NCI-H2029 (cell line): ENCODE results near the gene PPP1R1C.

Experiments
- DNase-seq: peaks from one replicate; lab custom pipeline; 2025; lab: John Stamatoyannopoulos, UW

The PPP1R1C gene

DNA sequence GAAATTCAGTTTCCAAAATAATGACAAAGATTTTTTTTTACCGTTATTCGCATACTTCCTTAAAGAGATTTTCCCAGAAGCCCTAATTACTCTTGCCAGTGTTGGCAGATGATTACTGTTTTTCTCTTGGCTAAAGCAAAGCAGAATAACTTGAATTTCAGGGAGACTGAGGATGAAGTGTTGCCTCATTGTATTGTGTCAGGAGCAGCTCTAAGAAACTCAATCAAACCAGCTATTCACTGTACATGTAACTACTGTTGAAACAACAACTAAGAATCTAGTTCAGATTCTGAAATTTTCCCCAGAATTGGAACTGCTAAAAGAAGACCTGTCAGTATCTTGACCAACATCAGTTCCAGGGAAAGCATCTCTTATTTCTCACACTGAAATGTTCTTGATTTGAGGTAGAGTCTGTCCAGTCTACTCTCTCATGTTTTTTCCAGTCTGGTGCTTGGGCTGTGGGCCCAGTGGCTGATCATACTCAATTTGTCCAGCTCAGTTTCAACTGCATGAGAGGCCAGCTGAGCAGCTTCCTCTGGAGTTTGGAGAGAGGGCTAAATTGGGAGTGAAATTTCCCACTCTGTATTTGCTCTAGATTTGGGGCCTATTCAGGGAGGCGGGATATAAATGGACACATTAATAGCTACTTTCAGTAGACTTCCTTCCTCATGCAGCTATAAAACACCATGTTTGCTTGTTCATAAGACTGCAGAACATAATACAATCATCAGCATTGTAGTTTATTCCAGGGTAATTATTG is 78.5 kb downstream of the PPP1R1C start:
- no peak for DNase-seq

- no peak for DNase-seq
These were observed 80.9 kb downstream of the PPP1R1C start for GRCh38 chr2:182066400-182067087.

DNA sequence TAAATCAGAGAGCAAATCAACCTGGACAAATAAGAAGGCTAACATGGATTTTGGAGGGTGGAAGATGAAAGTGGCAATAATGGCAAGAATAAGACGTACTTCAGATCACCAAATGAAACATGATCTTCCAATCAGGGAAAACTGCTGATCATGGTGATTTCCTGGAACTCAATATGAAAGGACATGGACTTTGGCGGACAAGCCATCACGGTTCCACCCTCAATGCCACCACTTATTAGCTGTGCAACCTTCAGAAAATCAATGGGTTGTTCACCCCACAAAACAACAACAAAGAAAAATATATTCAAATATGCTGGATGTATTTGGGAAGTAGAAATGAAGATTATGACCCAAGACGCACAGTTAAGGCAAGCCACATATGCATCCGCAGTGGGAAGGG is 81.7 kb downstream of the PPP1R1C start:
- DNase-seq, result no peak

GRCh38 chr2:182068811-182069210 is 83.2 kb downstream of the PPP1R1C start:
- DNase-seq, result no peak

GRCh38 chr2:182069416-182069815 is 83.8 kb downstream of the PPP1R1C start:
- no peak for DNase-seq

- DNase-seq, result no peak
These were observed 84.3 kb downstream of the PPP1R1C start for GRCh38 chr2:182069908-182070307.

GRCh38 chr2:182070736-182071135 is 85.1 kb downstream of the PPP1R1C start:
- no peak for DNase-seq

- no peak for DNase-seq
These were observed 87.2 kb downstream of the PPP1R1C start for GRCh38 chr2:182072861-182073260.

GRCh38 chr2:182073613-182074012 is 88.0 kb downstream of the PPP1R1C start:
- DNase-seq, result no peak

DNA sequence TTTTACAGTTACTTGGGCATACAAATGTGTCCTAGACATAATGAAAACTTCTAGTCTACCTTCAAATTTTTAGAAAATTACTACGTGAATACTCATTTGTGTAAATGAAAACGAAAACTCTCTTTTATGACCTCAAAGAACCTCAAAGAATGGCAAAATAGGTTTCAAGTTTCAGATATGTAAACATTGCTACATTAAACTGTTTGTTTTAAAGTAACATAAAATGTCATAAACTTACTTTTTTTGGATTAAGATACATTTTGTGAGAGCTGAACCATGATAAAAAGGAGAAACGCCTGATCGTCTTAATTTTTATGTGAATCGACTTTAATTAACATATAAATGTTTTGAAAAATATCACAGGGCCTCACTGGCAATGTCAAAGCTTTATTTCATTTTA is 91.4 kb downstream of the PPP1R1C start:
- no peak for DNase-seq

DNA sequence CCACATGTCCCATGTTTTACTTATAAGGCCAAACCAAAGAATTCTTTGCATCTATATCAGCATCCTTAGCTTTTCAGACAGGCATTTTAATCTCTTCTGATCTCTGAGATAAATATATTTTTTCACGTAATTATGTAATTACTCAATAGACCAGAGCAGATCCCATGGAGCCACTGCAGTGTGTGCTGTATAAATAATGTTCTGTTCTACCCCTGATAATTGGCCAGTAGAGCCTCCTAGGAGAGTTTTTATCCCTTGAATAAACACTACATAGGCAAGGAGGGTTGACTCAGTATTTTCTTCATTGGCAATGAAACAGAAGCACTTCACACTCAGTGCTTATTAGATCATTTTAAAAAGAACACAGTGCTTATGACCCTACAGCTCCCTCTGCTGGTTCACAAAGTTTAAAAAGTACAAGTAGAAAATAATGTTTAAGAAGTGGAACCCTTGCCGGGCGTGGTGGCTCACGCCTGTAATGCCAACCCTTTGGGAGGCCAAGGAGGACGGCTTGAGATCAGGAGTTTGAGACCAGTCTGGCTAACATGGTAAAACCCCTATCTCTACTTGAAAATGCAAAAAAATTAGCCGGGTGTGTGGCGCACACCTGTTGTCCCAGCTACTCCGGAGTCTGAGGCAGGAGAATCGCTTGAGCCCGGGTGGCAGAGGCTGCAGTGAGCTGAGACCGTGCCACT is 91.9 kb downstream of the PPP1R1C start:
- DNase-seq, result peak; percentile 95

DNA sequence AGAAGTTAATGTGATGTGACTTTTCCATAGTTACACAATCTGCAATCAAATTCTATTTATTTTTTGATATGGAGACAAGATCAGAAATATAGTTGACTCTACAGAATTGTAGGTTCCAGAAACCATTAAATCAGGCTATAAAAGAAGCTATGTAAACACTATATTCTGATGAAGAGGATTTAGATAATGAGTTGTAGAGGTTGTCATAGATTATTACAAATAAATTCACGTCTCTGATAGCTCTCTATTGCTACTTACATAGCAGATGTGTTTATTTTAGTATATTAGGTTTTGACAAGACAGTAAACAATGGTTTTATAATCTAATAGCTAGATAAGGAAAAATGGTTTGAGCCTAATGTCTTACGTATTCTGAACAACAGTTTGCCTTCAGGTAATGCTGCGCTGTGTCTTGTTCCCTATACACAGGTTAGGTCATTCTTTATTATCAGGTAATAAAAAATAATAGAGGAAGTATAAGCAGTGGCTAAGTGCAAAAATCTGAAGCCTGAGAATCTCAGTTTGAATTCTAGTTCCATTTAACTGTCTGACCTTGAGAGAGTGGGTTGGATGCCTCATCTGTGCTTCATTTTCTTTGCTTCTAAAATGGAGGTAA is 93.4 kb downstream of the PPP1R1C start:
- DNase-seq, result no peak

DNA sequence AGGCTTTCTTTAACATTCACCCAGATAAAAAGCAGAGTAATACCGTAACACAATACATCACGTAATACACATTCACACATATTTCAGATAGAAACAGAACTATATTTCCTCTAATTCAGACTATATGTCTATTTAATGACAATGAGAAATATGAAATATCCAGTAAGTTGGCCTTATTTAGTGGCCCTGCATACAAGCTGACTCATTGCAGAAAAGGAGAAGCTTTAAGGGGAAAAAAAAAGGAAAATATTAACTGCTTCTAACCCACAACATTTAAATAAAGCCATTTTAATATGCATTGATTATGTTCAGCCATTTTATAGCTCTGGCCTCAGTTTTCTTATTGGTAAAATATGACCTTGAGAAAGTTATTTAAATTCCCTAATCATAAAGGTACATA is 94.8 kb downstream of the PPP1R1C start:
- DNase-seq, result no peak

DNA sequence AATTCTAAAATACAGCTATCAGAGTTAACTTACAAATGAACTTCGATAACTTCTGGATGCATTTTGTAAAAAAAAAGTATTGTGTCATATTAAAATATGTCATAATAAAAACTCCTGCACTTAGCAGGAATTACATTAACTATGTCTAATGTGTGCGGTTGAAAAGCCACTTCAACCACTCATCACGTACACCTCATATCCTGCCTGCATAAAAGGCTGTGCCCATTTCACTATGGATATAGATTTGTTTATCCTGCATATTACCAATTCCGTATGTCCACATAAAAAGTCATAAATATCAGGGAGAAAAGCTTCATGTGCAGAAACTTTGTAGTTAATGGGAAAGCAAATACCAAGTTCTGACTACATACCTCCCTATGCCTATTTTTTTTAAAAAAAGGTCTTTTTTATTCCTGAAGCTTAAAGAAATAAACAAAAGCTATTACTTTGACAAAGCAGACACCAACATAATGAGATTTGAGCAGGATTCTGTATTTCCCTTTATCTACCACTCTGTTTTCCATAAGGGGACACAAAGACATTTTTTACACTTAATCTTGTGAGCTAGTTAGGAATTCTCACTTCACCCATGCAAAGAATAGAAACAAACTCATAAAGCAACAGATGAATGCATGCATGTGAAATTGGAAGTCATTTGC is 96.1 kb downstream of the PPP1R1C start:
- DNase-seq, result peak; percentile 6

- DNase-seq, result no peak
These were observed 103.1 kb downstream of the PPP1R1C start for GRCh38 chr2:182088681-182089320.

- DNase-seq, result no peak
These were observed 104.8 kb downstream of the PPP1R1C start for GRCh38 chr2:182090486-182090885.

- no peak for DNase-seq
These were observed 112.0 kb downstream of the PPP1R1C start for GRCh38 chr2:182097571-182098164.

GRCh38 chr2:182098648-182099047 is 113.0 kb downstream of the PPP1R1C start:
- no peak for DNase-seq

GRCh38 chr2:182101263-182101662 is 115.6 kb downstream of the PPP1R1C start:
- no peak for DNase-seq

GRCh38 chr2:182103526-182103925 is 117.9 kb downstream of the PPP1R1C start:
- DNase-seq, result no peak

GRCh38 chr2:182110347-182110746 is 124.7 kb downstream of the PPP1R1C start:
- DNase-seq, result no peak
